Erythroblast (primary cell): ENCODE results near the gene STRBP.

Experiments
- GATA1 ChIP-seq: IDR thresholded peaks from 2 replicates; pipeline ENCODE4 v1.6.1; 2011; ENCODE audit warnings: low read depth, mild to moderate bottlenecking, control low read depth, low read length, moderate library complexity
- POLR2A ChIP-seq: IDR thresholded peaks from 2 replicates; pipeline ENCODE4 v1.6.1; 2011; ENCODE audit warnings: mild to moderate bottlenecking, low read length

- TF ChIP-seq POLR2A (no peak), GATA1 (no peak)
Observed at GRCh38 chr9:123311250-123311752, 42.9 kb upstream of the STRBP start.
